Fibroblast of skin of back (primary cell): ENCODE data around the gene SEMG1.
A peak's percentile ranks its signal among the peaks of the same experiment; 100 is the strongest.

Experiments
- DNase-seq: peaks from one replicate; pipeline ENCODE4 v3.0.0-alpha.2; 2013

Gene SEMG1

GRCh38 chr20:45221076-45221475 is 14.2 kb downstream of the SEMG1 start, which contains the start of gene SEMG2:
Gene SEMG2 (plus strand): TSS chr20:45221373. CDS start chr20:45221390, 17 bp downstream.
- DNase-seq: no peak

- no peak for DNase-seq
Measured at GRCh38 chr20:45223136-45223535, 16.3 kb downstream of the SEMG1 start.

- no peak for DNase-seq
Measured at GRCh38 chr20:45226287-45226686, 19.5 kb downstream of the SEMG1 start.

- peak; percentile 1 for DNase-seq
Measured at GRCh38 chr20:45229264-45230056, 22.6 kb downstream of the SEMG1 start.

GRCh38 chr20:45230631-45231030 is 23.8 kb downstream of the SEMG1 start:
- DNase-seq: no peak

- DNase-seq: no peak
Measured at GRCh38 chr20:45235995-45236394, 29.2 kb downstream of the SEMG1 start.

- DNase-seq: no peak
Measured at GRCh38 chr20:45238139-45238538, 31.3 kb downstream of the SEMG1 start.

- no peak for DNase-seq
Measured at GRCh38 chr20:45246109-45246508, 39.3 kb downstream of the SEMG1 start.

- no peak for DNase-seq
Measured at GRCh38 chr20:45247865-45248264, 41.0 kb downstream of the SEMG1 start.

GRCh38 chr20:45248609-45249008 is 41.8 kb downstream of the SEMG1 start:
- no peak for DNase-seq

- DNase-seq: no peak
Measured at GRCh38 chr20:45251884-45252560, 45.2 kb downstream of the SEMG1 start.

- DNase-seq: no peak
Measured at GRCh38 chr20:45253261-45253660, 46.4 kb downstream of the SEMG1 start.

GRCh38 chr20:45254383-45255262 is 47.8 kb downstream of the SEMG1 start, which contains the start of gene SLPI:
Gene SLPI (minus strand): TSS chr20:45254564. CDS start chr20:45254543, 21 bp downstream.
- DNase-seq: no peak

GRCh38 chr20:45257161-45257560 is 50.3 kb downstream of the SEMG1 start:
- DNase-seq: no peak

GRCh38 chr20:45257711-45258110 is 50.9 kb downstream of the SEMG1 start:
- DNase-seq: no peak

- no peak for DNase-seq
Measured at GRCh38 chr20:45258259-45258658, 51.4 kb downstream of the SEMG1 start.

- DNase-seq: no peak
Measured at GRCh38 chr20:45258664-45259063, 51.8 kb downstream of the SEMG1 start.
